Bronchial epithelial cell (primary cell): ENCODE data around the gene TMEM135. TPM values are rescaled to one million over a fixed set of nuclear protein-coding genes. Genes with fewer than 3 reads are reported as not detected.

Source experiments
- DNase-seq: peaks from one replicate; pipeline ENCODE4 v3.0.0-alpha.2; 2010; ENCODE audit warnings: low read depth
- FAIRE-seq: peaks from 2 replicates; lab custom pipeline; 2011; peaks lifted over from hg19 to GRCh38; lab: Jason Lieb, UNC
- H3K27me3 ChIP-seq: 2 replicates; pipeline ENCODE4 v1.5.1; 2011; ENCODE audit warnings: low read length; ENCODE audit not compliant: control insufficient read depth, insufficient read depth
- H3K36me3 ChIP-seq: 2 replicates; pipeline ENCODE4 v1.5.1; 2011; ENCODE audit warnings: low read length; ENCODE audit not compliant: control insufficient read depth, insufficient read depth
- H3K4me3 ChIP-seq: 2 replicates; pipeline ENCODE4 v1.5.1; 2011; ENCODE audit warnings: mild to moderate bottlenecking, low read depth, low read length, control low read depth
- CTCF ChIP-seq: IDR thresholded peaks from 2 replicates; pipeline ENCODE4 v1.5.1; 2011; ENCODE audit warnings: mild to moderate bottlenecking, moderate library complexity, low read length, control low read depth, inconsistent platforms; ENCODE audit not compliant: insufficient read depth, severe bottlenecking
- total RNA-seq: library from RNA; depleted of rRNA; stranded (reverse); fragments of >200 nt; gene quantifications from 2 replicates; pipeline ENCODE4 v1.2.1, GENCODE V29; 2014

Gene TMEM135
- total RNA-seq, 1 donor from 2014 or later: 6.8 TPM

- DNase-seq (no peak), FAIRE-seq (no peak)
- H3K27me3 ChIP-seq: no peaks in the 10 kb centered on the region
- TF ChIP-seq CTCF: no peak
- H3K36me3 ChIP-seq: no peaks in the 10 kb centered on the region
- H3K4me3 ChIP-seq: no peak overlapping the region
Measured at GRCh38 chr11:87316491-87316890, 278.8 kb downstream of the TMEM135 start.

GRCh38 chr11:87317441-87317840, 279.7 kb downstream of the TMEM135 start:
- no peak for FAIRE-seq
- Histone ChIP-seq H3K36me3 (no peaks in the 10 kb centered on the region), H3K4me3 (no peak overlapping the region), H3K27me3 (no peaks in the 10 kb centered on the region)
- no peak for TF ChIP-seq CTCF
- DNase-seq: no peak

- DNase-seq: no peak
- no peak for TF ChIP-seq CTCF
- no peaks in the 10 kb centered on the region for H3K36me3 ChIP-seq
- no peaks in the 10 kb centered on the region for H3K27me3 ChIP-seq
- H3K4me3 ChIP-seq: no peak overlapping the region
- no peak for FAIRE-seq
Measured at GRCh38 chr11:87320123-87320522, 282.4 kb downstream of the TMEM135 start.

GRCh38 chr11:87322568-87322967, 284.8 kb downstream of the TMEM135 start:
- Histone ChIP-seq H3K27me3 (no peaks in the 10 kb centered on the region), H3K36me3 (no peaks in the 10 kb centered on the region), H3K4me3 (no peak overlapping the region)
- DNase-seq (no peak), FAIRE-seq (no peak)
- no peak for TF ChIP-seq CTCF

GRCh38 chr11:87323899-87324298, 286.2 kb downstream of the TMEM135 start:
- FAIRE-seq (no peak), DNase-seq (no peak)
- Histone ChIP-seq H3K4me3 (no peak overlapping the region), H3K36me3 (no peaks in the 10 kb centered on the region), H3K27me3 (no peaks in the 10 kb centered on the region)
- no peak for TF ChIP-seq CTCF

GRCh38 chr11:87324817-87325489, 287.2 kb downstream of the TMEM135 start:
- no peak for TF ChIP-seq CTCF
- Histone ChIP-seq H3K27me3 (no peaks in the 10 kb centered on the region), H3K36me3 (no peaks in the 10 kb centered on the region), H3K4me3 (no peak overlapping the region)
- DNase-seq (peak; percentile 9), FAIRE-seq (no peak)
